ENCODE measurements around the gene GLIS1.

The GLIS1 gene

GRCh38 chr1:53575141-53575954 is 163.6 kb downstream of the GLIS1 start:
- TF ChIP-seq POLR2A (IDR thresholded peaks at IDR 0.05; ENCODE audit: low read depth, low read length) = no peak
- DNase-seq (ENCODE audit: insufficient read length, low spot score) (no peak), FAIRE-seq (no peak)

GRCh38 chr1:53574621-53575020 is 164.3 kb downstream of the GLIS1 start:
- DNase-seq (ENCODE audit: insufficient read length, low spot score) = no peak
- FAIRE-seq = no peak
- TF ChIP-seq POLR2A (IDR thresholded peaks at IDR 0.05; ENCODE audit: low read depth, low read length) = no peak

- FAIRE-seq (no peak), DNase-seq (ENCODE audit: insufficient read length, low spot score) (no peak)
- no peak for TF ChIP-seq POLR2A (IDR thresholded peaks at IDR 0.05; ENCODE audit: low read depth, low read length)
Measured at GRCh38 chr1:53573931-53574330, 165.0 kb downstream of the GLIS1 start.

GRCh38 chr1:53573522-53573921 is 165.4 kb downstream of the GLIS1 start:
- TF ChIP-seq POLR2A (IDR thresholded peaks at IDR 0.05; ENCODE audit: low read depth, low read length) = no peak
- no peak for FAIRE-seq
- DNase-seq (ENCODE audit: insufficient read length, low spot score) = no peak

- TF ChIP-seq POLR2A (IDR thresholded peaks at IDR 0.05; ENCODE audit: low read depth, low read length) = no peak
- DNase-seq (ENCODE audit: insufficient read length, low spot score) (no peak), FAIRE-seq (no peak)
Measured at GRCh38 chr1:53572815-53573173, 166.2 kb downstream of the GLIS1 start.

- no peak for TF ChIP-seq POLR2A (IDR thresholded peaks at IDR 0.05; ENCODE audit: low read depth, low read length)
- DNase-seq (ENCODE audit: insufficient read length, low spot score) (peak; percentile 79), FAIRE-seq (no peak)
Measured at GRCh38 chr1:53572065-53572814, 166.7 kb downstream of the GLIS1 start.

- DNase-seq (ENCODE audit: insufficient read length, low spot score) (no peak), FAIRE-seq (no peak)
- no peak for TF ChIP-seq POLR2A (IDR thresholded peaks at IDR 0.05; ENCODE audit: low read depth, low read length)
Measured at GRCh38 chr1:53568540-53568939, 170.4 kb downstream of the GLIS1 start.

GRCh38 chr1:53567851-53568250 is 171.1 kb downstream of the GLIS1 start:
- FAIRE-seq = no peak
- TF ChIP-seq POLR2A (IDR thresholded peaks at IDR 0.05; ENCODE audit: low read depth, low read length) = no peak
- DNase-seq (ENCODE audit: insufficient read length, low spot score) = no peak

GRCh38 chr1:53567450-53567849 is 171.5 kb downstream of the GLIS1 start:
- no peak for DNase-seq (ENCODE audit: insufficient read length, low spot score)
- no peak for FAIRE-seq

GRCh38 chr1:53563611-53564010 is 175.4 kb downstream of the GLIS1 start:
- no peak for TF ChIP-seq POLR2A (IDR thresholded peaks at IDR 0.05; ENCODE audit: low read depth, low read length)
- FAIRE-seq = no peak

More at GRCh38 chr1:53567450-53567849, 171.5 kb downstream of the GLIS1 start:
- no peak for TF ChIP-seq POLR2A (IDR thresholded peaks at IDR 0.05; ENCODE audit: low read depth, low read length)

GRCh38 chr1:53562981-53563379 is 176.0 kb downstream of the GLIS1 start:
- DNase-seq (ENCODE audit: insufficient read length, low spot score) = no peak
- FAIRE-seq = no peak
- TF ChIP-seq POLR2A (IDR thresholded peaks at IDR 0.05; ENCODE audit: low read depth, low read length) = no peak

More at GRCh38 chr1:53563611-53564010, 175.4 kb downstream of the GLIS1 start:
- no peak for DNase-seq (ENCODE audit: insufficient read length, low spot score)

GRCh38 chr1:53562291-53562980 is 176.5 kb downstream of the GLIS1 start:
- FAIRE-seq = no peak
- TF ChIP-seq POLR2A (IDR thresholded peaks at IDR 0.05; ENCODE audit: low read depth, low read length) = no peak
- no peak for DNase-seq (ENCODE audit: insufficient read length, low spot score)

GRCh38 chr1:53561503-53562105 is 177.4 kb downstream of the GLIS1 start:
- DNase-seq (ENCODE audit: insufficient read length, low spot score) (no peak), FAIRE-seq (no peak)
- TF ChIP-seq POLR2A (IDR thresholded peaks at IDR 0.05; ENCODE audit: low read depth, low read length) = no peak

Measured in H54 (cell line).